Sigmoid colon (tissue), 4 donors: Measurements from ENCODE around the gene DEAF1.

ENCODE experiments used
- CTCF ChIP-seq, 4 experiments: fragments of 450-650 bp in 3 of 4; fragments of 200-600 bp in 1 of 4; IDR thresholded peaks; one replicate each; pipeline ENCODE4 v1.5.1; 2016 to 2019; ENCODE audit warnings: antibody characterized with exemption in 4 of 4, mild to moderate bottlenecking in 3 of 4, moderate library complexity in 2 of 4
- POLR2A ChIP-seq, 2 donors: fragments of 450-650 bp; IDR thresholded peaks; one replicate each; pipeline ENCODE4 v1.6.1; 2016; ENCODE audit warnings: antibody characterized with exemption in 2 of 2, mild to moderate bottlenecking in 2 of 2, moderate library complexity in 2 of 2
- POLR2AphosphoS5 ChIP-seq, 4 donors: sonication (generic); formaldehyde crosslinking; IDR thresholded peaks; one replicate each; pipeline ENCODE4 v1.6.1; 2017; ENCODE audit warnings: antibody characterized with exemption in 4 of 4

- TF ChIP-seq POLR2A (IDR thresholded peaks at IDR 0.05) = no peak
- no peak for TF ChIP-seq CTCF (IDR thresholded peaks at IDR 0.05)
- TF ChIP-seq POLR2AphosphoS5 (IDR thresholded peaks at IDR 0.05) = no peak
Measured at GRCh38 chr11:601573-602245, 93.3 kb downstream of the DEAF1 start.
